AG20443 (cell line): Measurements from ENCODE around the gene SPTSSA.
"Not testable (repeated sequence)": the region's sequence is repeated elsewhere in the genome, so short reads cannot be mapped to it uniquely, and the experiment has no call there.

ENCODE experiments used
- DNase-seq: peaks from one replicate; pipeline ENCODE4 v3.0.0; 2012; ENCODE audit warnings: low spot score, mixed read lengths

Gene SPTSSA

DNA sequence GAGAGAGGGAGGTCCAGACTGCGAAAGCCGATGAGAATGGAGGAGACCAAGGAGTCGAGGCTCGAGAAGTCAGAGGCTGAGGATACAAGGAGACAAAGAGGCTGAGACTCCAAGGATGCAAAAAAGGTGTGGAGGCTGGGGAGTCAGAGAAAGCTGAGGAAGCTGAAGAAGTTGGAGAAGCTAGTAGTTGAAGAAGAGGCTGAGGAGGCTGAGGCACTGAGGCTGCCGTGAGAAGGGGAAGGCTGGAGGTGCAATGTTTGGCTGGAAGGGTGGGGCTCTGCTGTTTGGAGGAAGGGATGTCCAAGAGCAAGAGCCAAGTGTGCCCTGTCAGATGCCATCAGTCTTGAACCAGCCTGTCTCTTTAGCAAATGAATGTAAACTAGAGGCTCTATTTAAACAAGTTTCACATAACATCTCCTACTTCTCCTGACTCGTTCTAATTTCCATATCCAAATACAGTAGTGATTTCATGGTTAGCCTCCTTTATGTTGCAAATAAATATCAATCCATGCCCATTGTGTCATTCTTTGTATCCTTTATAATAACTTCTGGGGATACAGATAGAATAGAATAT, 10.8 kb upstream of the SPTSSA start:
- no peak for DNase-seq

DNA sequence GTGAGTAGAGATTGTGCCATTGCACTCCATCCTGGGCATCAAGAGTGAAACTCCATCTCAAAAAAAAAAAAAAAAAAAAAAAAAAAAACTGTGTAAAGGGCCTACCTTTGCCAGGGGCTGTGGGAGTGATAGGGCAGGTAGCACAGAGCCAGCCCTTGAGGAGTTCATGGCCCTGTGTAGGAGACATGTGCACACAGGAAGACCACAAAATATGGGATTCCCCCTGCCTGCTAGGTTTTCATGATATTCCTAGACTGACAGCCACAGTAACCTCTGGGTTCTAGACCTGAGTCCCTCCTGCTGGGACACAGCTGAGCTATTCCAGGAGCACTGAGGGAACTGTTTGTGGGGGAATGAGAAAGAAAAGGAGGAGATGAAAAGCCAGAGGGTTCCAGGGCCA, 8.3 kb upstream of the SPTSSA start:
- no peak for DNase-seq

DNA sequence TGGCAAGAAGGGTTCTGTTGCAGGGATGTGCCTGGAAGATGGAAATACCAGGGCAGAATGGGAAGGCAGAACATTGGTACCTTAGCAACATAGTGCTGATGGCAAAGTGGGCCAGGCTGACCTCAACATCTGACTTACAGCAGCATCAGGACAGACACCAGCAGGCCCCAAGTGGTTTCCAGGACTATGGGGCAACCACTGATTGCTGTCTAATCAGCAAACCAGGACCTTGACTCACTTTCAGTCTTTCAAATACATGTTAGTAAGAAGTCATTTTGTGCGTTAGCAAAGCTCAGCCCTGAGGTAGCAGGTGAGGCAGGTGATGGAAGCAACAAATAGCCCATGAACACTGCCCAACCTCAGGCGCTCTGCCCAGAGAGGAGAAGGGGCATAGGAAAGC, 4.7 kb upstream of the SPTSSA start:
- DNase-seq: no peak

DNA sequence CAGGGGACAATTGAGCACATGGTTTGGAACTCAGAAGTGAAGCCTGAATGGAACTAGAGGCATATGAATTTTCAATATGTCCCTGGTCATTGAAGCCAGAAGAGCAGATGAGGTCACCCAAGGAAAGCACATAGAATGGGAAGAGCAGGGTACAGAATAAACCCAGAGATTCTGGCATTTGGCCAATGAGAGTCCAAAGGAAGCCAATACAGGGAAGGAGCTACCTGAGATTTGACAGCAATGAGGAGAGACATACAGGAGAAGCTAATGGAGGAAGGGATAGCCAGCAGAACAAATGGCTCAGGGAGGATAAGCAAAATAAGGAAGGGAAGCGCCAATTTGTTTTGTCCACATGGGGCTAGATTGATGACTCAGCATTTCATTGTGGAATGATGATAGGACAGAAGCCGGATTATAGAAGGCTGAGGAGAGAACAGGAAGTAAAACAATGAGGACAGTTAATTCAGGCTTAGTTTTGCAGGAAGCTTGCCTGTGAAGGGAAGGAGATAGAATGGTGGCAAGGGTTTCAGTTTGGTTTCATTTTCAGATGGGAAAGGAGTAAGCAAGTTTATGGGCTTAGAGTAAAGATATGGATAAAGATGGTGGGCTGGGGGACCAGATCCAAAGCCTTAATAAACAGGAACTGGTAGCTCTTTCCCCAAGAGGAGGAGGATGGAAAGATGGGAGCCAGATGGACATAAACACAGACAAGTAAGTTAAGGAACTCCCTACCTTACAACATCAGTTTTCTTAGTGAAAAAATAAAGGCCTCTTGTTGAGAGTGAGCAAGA, 3.2 kb upstream of the SPTSSA start:
- no peak for DNase-seq

DNA sequence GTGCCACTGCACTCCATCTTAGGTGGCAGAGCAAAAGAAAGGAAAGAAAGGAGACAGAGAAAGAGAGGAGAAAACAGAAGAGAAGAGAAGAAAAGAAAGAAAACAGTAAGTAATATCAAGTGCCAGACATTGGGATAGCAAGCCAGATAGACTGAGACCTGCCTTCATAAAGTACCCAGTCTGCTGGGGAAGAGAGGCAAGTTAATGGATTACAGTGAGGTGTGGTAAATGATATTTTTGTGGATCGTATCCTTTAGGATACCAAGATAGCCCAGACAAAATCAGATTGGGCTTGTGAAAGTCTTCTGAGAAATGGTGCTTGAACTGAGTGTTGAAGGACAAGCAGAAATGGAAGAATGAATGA, 1.5 kb upstream of the SPTSSA start:
- DNase-seq: no peak

DNA sequence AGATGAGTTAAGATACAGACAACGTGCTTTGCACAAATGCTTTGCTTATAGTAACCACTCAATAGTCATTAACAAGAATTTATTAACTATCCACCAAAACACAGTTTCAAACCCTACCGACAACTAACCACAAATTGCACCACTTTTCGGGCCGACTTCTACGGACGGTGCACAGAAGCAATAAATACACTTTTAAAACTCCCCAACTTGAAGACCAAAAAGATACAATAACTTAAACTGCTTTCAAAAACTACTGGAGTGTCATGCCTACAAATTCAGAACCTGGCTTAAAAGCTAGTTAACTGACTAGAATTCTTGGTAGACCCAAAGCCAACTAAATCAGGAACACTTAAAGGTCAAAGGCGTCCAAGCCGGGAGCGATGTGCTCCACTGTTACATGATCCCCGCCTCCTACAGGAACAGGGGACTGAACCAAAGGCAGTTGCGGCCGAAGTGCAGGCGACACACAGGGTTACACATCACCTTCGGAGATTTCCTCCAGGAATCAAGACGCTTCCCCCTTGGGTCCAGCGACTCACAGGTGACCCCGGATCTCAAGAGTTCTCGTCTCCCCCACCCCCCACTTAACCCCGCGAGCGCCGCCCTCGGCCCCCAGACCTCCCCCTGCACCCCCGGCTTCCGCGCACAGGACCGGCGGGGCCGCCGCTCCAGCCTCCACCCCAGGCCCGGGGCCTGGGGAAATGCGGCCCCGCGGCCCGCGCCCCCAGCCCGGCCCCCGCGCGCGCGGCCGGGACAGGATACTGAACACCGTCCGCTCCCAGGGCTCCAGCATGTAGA, 507 bp downstream of the SPTSSA start:
- DNase-seq: peak; percentile 55

DNA sequence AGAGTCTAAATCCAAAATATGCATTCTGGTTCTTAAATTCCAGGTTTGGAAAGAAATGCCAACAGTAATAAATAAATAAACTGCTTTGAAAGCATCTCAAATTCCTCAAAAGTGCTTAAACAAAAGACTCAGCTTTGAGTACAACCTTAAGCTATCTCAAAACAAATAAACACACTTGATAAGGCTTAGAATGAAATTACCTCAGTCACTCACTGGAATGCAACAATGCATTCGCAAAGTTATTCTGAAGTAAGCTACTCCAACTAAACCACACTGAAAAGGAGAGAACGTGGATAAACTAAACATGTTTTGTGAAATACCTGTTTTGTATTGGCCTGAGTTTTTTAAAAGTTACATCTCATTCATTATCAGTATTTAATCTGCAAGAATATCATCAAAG, 1.2 kb downstream of the SPTSSA start:
- no peak for DNase-seq

DNA sequence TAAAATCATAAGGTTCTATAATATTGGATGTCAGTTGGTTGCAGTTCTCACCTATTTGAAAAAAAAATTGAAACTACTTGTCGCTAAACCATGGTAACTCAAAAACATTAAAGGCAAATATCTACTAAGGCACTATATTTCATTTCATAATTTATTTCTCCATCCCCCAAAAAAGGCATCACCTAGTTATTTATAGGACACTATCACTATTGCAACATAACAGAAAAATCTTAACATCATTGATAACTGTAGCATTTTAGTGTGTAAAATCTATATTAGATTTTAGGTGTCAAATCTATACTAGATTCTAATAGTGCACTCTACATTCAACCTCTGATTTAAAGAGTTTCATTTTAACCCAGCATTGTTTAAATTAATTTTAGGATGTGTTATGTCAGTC, 1.7 kb downstream of the SPTSSA start:
- DNase-seq: no peak

DNA sequence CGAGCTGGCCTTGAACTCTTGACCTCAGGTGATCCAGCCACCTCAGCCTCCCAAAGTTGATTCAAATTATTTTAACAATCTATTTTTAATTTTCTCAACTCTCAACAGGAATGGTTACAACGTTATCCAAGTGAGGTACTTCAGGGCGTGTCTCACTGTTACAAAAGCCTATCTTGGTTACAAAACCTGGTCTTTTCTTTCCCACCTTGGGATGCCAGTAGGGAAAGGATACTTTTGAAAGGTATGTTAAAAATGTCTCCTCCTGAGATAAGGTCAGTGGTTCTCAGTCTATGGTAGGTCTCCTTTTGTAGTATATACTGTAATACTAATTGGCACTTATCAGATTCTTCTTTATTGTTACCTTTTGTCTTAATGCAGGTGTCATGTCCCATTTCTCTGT, 4.9 kb downstream of the SPTSSA start:
- DNase-seq: no peak

DNA sequence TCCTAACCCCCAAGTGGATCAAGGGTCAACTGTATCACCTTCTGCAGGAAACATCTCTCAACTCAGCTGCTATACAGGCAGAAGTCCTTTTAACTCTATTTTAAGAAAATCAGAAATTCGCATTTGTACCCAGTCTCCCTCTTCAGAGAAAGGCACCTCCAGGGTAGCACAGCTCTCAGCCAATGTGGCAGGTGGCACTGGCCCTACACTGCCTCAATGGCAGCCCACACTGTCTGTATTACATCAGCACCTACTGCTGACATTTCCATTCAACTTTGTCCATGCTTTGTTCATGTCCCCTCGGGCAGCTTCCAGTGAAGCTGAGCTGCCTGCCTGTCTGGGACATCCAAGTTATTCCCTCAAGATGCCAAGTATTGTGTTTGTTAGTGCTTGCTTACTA, 8.8 kb downstream of the SPTSSA start:
- no peak for DNase-seq

DNA sequence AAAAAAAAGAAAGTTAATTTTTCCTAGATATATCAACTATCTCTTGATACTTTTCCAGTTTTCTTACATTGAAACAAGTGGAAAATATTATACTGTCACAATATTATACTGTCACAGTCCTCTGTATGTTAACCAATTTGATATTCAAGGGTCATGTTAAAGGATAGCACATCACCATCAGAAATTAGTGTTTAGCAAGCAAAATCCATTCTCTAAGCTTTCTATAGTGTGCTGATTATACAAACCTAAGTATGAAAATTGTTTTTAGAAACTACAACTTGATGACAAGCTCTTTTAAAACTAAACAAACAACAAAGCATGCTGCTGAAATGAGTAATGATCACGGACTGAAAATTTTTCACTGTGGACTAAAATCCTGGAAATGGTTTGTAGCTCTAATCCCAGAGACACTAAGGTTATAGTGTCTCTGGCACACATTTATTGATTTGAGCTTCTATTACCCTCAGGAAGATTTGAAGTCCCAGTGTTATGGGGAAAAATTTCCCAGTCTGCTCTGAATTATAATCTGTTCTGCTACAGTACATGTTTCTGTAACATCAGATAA, 9.7 kb downstream of the SPTSSA start:
- no peak for DNase-seq

DNA sequence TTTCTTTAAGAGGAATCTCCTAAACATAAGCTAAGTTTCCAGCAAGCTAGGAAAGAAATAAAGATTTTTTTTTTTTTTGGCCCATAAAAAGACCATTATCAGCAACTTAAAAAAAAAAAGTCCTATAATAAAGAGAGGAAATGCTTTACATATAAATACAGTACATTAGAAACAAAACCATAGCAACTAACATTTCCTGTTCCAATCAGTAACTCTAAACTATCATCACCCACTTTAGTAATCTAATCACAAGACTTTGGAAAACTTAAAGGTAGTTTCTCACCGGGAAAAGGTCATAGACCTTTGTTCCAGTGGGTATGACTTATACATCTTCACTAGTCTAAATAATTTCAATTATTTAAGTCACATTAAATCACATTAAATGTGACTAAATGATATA, 11.1 kb downstream of the SPTSSA start:
- no peak for DNase-seq

DNA sequence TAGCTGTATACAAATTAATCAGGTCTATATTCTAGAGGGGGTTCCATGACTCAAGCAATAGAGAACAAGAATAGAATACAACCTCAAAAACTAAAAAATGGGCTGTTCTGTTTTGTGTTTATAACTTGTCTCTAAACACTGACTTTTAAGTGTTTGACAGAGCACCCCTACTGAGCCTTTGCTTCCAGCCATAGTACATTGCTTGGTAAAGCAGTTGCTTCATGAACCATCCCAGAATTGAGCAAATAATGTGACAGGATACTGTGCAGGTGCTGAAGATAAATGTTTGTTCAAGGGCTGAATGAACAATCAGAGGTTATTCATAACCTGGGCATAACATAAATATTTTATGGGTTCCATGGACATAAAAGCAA, 11.5 kb downstream of the SPTSSA start:
- no peak for DNase-seq

DNA sequence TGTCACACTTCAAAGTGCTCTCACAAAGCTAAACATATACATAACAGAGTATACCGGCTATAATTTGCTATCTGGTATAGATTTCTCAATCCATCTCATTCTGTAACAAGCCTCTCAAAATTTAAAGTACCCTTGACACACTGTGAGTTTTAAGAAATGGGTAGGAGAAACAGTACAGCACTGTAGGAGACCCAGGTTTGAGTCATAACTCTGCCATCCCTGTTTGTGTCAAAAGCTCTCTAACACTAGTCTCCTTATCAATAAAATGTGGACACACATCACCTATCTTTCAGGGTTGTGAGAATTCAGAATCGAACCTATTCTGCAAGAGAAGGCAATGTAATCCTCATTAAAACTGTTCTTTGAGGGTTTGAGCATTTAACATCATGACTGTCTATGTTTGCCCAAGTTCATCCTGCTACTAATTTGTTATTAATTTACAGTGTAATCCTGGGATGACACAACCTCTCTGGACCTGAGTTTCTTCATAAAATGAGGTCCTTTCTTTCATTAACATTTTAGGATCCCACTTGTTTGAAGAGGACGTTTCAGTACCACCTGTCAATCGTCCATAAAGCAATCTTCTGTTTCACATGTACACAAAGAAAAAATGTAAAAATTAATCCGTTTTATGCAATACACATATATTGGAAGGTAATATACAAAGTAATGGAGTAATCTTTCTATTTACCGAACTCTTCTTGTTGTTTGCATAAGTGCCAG, 12.1 kb downstream of the SPTSSA start:
- DNase-seq: no peak

DNA sequence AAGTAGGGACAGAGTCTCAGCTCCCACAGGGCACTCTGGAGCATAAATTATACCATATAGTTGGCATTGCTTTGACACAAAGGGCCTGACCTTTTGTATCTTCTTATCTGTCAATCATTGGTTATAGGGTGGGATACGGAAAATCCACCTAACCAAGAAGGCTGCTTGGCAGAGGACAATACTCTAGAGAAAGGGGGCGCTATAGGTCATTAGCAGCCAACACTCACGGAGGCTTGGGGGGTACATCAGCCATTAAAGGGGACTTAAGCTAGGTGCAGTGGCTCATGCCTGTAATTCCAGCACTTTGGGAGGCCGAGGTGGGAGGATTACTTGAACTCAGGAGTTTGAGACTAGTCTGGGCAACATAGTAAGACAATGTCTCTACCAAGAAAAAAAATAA, 22.9 kb downstream of the SPTSSA start:
- no peak for DNase-seq

DNA sequence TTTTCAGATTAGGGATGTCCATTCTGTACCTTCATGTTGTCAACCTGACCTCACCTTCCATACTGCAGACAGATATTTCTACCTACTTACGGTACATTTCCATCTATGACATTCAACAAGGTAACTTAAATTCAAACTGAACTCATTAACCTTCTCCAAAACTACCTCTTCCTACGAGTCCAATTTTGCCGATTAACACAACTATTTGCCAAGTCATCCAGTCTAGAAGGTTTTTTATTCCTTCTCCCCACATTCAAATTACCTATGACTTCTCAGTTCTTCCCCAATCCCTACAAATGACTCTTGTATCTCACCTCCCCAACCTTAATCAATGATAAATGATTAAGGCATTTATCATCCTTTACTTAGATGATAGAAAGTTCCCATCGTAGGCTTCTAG, 23.6 kb downstream of the SPTSSA start:
- DNase-seq: no peak

DNA sequence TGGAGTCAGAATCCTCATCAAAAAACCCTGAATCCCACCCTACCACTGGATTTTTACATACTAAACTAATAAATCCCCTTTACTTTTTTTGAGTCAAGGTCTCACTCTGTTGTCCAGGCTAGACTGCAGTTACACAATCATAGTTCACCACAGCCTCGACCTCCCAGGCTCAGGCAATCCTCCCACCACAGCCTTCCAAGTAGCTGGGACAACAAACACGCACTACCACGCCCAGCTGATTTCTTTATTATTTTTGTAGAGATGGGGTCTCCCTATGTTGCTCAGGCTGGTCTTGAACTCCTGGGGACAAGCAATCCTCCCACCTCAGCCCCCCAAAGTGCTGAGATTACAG, 24.3 kb downstream of the SPTSSA start:
- no peak for DNase-seq

DNA sequence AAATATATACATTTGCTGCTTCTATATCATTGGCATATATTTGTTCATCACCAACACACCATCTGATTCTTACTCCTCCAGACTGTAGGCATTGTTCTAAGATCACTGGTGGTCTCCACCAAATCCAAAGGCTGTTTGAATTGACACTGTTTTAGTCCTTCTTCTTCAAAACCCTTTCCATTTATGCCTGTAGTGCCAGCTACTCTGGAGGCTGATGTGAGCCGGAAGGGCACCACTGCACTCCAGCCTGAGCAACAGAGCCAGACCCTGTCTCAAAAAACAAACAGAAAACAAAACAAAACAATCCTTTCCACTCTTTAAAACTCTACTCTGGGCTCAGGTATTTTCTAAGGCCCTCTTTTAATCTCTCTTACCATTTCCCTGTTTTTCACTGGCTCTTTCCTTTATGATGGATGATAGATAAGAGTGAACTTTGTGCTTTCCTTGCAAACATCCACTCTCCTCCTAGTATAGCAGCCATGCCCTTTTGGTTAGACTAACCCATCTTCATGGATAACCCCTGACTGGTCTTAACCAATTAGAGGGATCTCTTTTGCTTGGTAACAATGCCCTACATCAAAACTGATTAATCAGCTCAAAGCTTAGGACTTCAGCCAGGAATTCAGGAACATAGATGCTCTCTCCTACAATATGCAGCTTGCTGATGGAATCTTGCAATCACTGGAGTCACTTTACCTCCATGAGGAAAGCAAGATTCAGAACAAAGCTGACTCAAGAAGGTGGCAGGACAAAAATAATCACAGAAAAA, 24.9 kb downstream of the SPTSSA start:
- no peak for DNase-seq

DNA sequence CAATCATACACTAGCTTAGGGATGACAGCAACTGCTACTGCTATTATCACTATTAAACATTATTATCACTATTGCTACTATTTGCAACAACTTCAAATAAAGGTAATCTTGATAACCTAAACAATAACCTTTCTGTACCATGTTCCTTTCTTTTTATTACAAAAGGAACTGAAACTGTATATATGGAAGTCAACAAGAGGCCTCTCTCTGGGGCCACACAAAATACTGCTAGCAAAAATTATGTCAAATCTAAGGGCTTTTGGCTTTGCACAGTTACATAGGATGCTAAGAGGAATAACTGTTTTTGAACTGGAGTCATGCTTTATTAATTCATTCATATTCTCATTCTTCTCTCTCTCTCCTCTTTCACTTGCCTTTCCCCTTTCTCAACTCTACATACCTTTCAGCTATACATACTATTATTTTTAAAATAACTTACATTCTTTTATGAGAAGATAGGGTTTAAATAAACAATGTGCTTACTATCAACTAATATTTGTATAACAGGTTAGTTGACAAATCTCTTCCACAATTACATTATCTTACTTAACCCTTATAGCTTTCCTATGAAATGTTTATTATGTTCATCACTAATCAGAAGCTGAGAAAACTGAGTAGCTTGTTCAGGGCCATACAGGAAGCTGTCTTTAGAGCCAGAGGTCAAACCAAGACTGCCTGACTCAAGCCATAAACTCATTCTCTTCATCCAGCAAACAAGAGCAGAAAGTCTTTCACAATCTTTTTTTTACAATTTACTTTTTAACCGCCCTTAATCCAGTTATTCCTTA, 25.7 kb downstream of the SPTSSA start:
- peak; percentile 18 for DNase-seq

DNA sequence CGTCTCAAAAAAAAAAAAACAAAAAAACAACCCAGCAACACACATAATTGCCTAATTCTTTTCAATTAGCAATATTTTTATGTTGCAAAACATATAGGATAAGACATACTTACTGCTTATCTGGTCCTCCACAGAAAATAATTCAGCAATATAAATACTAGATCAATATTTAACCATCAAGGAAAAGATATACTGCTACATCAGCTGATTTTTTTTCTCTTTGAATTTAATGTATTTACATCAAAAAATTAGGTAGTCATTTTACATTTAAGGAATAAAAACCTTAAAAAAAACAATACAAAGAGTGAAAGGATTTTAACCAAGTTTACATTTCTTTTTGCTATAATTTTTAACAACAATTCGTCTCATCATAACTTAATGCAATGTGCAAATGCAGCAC, 28.1 kb downstream of the SPTSSA start:
- no peak for DNase-seq

DNA sequence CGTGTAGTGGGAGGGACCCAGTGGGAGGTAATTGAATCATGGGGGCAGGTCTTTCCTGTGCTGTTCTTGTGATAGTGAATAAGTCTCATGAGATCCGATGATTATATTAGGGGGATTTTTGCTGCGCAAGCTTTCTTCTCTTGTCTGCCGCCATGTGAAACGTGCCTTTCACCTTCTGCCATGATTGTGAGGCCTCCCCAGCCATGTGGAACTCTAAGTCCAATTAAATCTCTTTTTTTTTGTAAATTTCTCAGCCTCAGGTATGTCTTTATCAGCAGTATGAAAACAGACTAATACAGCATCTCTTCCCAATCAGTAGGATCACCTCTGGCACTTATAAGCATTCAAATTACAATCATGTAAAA, 34.0 kb downstream of the SPTSSA start:
- DNase-seq: not testable (repeated sequence)
